SK-N-SH treated with all-trans-retinoic acid at 6 μM for 48 hours (cell line): ENCODE results near the gene CHST14.

Source experiments
- PPARA ChIP-seq: fragments of 250-450 bp; sonication (Bioruptor Pico); IDR thresholded peaks from 2 replicates; pipeline ENCODE4 v1.5.0; 2020; ENCODE audit warnings: mild to moderate bottlenecking, borderline replicate concordance
- RARB ChIP-seq: fragments of 250-450 bp; sonication (Bioruptor Pico); IDR thresholded peaks from 2 replicates; pipeline ENCODE4 v1.8.0; 2021; ENCODE audit warnings: mild to moderate bottlenecking, moderate library complexity
- TCF4 ChIP-seq: fragments of 250-450 bp; sonication (Bioruptor Pico); IDR thresholded peaks from 2 replicates; pipeline ENCODE4 v1.8.0; 2021; ENCODE audit warnings: mild to moderate bottlenecking, moderate library complexity, borderline replicate concordance
- ZFP3 ChIP-seq: fragments of 250-450 bp; sonication (Bioruptor Pico); IDR thresholded peaks from 2 replicates; pipeline ENCODE4 v1.5.0; 2020; ENCODE audit warnings: mild to moderate bottlenecking, moderate library complexity
- ZFP30 ChIP-seq: fragments of 450-650 bp; formaldehyde crosslinking; IDR thresholded peaks from 2 replicates; pipeline ENCODE4 v1.5.0; 2022; ENCODE audit warnings: mild to moderate bottlenecking, moderate library complexity
- ZNF8 ChIP-seq: fragments of 450-650 bp; formaldehyde crosslinking; IDR thresholded peaks from 2 replicates; pipeline ENCODE4 v1.5.0; 2020; ENCODE audit warnings: mild to moderate bottlenecking, moderate library complexity
- TF ChIP-seq, protein P1 (sequence below): fragments of 250-450 bp; sonication (Bioruptor Pico); IDR thresholded peaks from 2 replicates; pipeline ENCODE4 v1.8.0; 2021; ENCODE audit warnings: low read depth, mild to moderate bottlenecking, moderate library complexity, borderline replicate concordance
- TF ChIP-seq, protein P2 (sequence below): fragments of 250-450 bp; sonication (Bioruptor Pico); IDR thresholded peaks from 2 replicates; pipeline ENCODE4 v1.8.0; 2020; ENCODE audit warnings: mild to moderate bottlenecking, moderate library complexity, borderline replicate concordance
- TF ChIP-seq, protein P3 (sequence below): fragments of 250-450 bp; sonication (Bioruptor Pico); IDR thresholded peaks from 2 replicates; pipeline ENCODE4 v1.5.1; 2021; ENCODE audit warnings: mild to moderate bottlenecking, moderate library complexity
- TF ChIP-seq, protein P4 (sequence below): fragments of 250-450 bp; sonication (Bioruptor Pico); IDR thresholded peaks from 2 replicates; pipeline ENCODE4 v1.5.1; 2020; ENCODE audit warnings: low read depth, mild to moderate bottlenecking, moderate library complexity

DNA sequence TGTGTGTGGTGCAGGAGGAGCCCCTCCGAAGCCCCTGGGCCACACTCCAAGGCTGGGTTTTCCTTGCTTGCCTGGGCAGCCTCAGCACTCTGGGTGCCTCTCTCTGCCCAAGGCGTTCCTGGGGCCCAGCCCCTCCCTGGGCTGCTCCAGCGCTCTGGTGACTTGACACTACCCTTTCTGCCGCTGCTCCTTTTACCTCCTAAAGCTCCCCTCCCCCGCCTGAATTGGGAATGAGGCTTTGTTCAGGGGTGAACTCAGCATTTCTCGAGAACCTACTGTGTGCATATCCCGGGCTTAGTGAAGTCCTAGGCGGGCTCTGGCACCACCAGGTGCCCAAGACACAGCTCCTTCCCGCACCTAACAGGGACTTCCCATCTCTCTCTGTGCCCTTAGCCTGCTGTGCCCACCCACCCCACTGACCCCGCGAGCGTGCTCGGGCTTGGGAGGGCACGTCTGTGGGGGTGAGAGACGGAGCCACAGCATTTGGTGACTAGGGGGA is 31.3 kb upstream of the CHST14 start:
- TF ChIP-seq, protein P1, sequence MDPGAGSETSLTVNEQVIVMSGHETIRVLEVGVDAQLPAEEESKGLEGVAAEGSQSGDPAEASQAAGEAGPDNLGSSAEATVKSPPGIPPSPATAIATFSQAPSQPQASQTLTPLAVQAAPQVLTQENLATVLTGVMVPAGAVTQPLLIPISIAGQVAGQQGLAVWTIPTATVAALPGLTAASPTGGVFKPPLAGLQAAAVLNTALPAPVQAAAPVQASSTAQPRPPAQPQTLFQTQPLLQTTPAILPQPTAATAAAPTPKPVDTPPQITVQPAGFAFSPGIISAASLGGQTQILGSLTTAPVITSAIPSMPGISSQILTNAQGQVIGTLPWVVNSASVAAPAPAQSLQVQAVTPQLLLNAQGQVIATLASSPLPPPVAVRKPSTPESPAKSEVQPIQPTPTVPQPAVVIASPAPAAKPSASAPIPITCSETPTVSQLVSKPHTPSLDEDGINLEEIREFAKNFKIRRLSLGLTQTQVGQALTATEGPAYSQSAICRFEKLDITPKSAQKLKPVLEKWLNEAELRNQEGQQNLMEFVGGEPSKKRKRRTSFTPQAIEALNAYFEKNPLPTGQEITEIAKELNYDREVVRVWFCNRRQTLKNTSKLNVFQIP (CRISPR knock-in tag): no peak
- TF ChIP-seq PPARA (CRISPR knock-in tag) (no peak), ZFP3 (no peak), TCF4 (CRISPR knock-in tag) (no peak), ZFP30 (CRISPR knock-in tag) (no peak), RARB (CRISPR knock-in tag) (no peak), ZNF8 (CRISPR knock-in tag) (no peak)
- TF ChIP-seq, protein P2, sequence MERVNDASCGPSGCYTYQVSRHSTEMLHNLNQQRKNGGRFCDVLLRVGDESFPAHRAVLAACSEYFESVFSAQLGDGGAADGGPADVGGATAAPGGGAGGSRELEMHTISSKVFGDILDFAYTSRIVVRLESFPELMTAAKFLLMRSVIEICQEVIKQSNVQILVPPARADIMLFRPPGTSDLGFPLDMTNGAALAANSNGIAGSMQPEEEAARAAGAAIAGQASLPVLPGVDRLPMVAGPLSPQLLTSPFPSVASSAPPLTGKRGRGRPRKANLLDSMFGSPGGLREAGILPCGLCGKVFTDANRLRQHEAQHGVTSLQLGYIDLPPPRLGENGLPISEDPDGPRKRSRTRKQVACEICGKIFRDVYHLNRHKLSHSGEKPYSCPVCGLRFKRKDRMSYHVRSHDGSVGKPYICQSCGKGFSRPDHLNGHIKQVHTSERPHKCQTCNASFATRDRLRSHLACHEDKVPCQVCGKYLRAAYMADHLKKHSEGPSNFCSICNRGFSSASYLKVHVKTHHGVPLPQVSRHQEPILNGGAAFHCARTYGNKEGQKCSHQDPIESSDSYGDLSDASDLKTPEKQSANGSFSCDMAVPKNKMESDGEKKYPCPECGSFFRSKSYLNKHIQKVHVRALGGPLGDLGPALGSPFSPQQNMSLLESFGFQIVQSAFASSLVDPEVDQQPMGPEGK: no peak
- TF ChIP-seq, protein P3, sequence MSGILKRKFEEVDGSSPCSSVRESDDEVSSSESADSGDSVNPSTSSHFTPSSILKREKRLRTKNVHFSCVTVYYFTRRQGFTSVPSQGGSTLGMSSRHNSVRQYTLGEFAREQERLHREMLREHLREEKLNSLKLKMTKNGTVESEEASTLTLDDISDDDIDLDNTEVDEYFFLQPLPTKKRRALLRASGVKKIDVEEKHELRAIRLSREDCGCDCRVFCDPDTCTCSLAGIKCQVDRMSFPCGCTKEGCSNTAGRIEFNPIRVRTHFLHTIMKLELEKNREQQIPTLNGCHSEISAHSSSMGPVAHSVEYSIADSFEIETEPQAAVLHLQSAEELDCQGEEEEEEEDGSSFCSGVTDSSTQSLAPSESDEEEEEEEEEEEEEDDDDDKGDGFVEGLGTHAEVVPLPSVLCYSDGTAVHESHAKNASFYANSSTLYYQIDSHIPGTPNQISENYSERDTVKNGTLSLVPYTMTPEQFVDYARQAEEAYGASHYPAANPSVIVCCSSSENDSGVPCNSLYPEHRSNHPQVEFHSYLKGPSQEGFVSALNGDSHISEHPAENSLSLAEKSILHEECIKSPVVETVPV: no peak
- TF ChIP-seq, protein P4, sequence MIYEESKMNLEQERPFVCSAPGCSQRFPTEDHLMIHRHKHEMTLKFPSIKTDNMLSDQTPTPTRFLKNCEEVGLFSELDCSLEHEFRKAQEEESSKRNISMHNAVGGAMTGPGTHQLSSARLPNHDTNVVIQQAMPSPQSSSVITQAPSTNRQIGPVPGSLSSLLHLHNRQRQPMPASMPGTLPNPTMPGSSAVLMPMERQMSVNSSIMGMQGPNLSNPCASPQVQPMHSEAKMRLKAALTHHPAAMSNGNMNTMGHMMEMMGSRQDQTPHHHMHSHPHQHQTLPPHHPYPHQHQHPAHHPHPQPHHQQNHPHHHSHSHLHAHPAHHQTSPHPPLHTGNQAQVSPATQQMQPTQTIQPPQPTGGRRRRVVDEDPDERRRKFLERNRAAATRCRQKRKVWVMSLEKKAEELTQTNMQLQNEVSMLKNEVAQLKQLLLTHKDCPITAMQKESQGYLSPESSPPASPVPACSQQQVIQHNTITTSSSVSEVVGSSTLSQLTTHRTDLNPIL (CRISPR knock-in tag): no peak
